ENCODE measurements around the gene MAML3.

MAML3 gene

DNA sequence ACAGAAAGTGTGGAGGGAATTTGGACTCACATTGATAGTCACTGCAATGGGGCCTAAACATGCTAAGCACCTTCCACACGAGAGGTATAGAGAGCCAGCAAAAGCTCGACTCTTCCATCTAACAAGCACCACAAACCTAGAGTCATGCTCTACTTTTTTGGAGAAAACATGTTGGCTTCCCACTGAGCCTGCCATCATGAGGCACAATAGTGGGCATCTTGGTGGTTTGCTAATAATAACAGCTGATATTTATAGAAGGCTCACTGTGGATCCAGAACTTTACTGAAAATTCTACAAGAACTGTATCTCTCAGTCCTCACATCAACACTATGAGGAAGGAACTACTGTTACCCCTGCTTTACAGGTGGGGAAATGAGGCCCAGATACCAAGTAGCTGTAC is 26.6 kb downstream of the MAML3 start:
- no peak for DNase-seq (ENCODE audit: low read depth in 2 of 2, low spot score in 1 of 2)

GRCh38 chr4:140126261-140126660 is 27.7 kb downstream of the MAML3 start:
- DNase-seq (ENCODE audit: low read depth in 2 of 2, low spot score in 1 of 2) = no peak

DNA sequence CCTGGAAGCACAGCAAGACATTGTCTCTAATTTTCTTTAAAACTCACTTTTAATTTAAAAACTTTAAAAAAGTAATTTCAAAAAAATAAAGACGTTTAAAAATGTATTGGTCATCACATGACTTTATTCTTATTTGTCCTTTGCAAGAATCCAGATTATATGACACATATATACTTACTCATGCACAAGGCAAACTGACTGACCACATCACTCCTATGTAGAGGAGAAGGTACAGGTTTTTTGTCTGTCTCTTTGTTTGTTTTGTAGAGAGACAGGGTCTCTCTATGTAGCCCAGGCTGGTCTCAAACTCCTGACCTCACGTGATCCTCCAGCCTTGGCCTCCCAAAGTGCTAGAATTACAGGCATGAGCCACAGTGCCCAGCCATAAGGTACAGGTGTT is 28.6 kb downstream of the MAML3 start:
- DNase-seq (ENCODE audit: low read depth in 2 of 2, low spot score in 1 of 2) = no peak

GRCh38 chr4:140123666-140124377 is 30.2 kb downstream of the MAML3 start:
- DNase-seq (ENCODE audit: low read depth in 2 of 2, low spot score in 1 of 2) = no peak

- DNase-seq (ENCODE audit: low read depth in 2 of 2, low spot score in 1 of 2) = no peak
Measured at GRCh38 chr4:140122891-140123290, 31.1 kb downstream of the MAML3 start.

GRCh38 chr4:140121646-140122045 is 32.3 kb downstream of the MAML3 start:
- no peak for DNase-seq (ENCODE audit: low read depth in 2 of 2, low spot score in 1 of 2)

DNA sequence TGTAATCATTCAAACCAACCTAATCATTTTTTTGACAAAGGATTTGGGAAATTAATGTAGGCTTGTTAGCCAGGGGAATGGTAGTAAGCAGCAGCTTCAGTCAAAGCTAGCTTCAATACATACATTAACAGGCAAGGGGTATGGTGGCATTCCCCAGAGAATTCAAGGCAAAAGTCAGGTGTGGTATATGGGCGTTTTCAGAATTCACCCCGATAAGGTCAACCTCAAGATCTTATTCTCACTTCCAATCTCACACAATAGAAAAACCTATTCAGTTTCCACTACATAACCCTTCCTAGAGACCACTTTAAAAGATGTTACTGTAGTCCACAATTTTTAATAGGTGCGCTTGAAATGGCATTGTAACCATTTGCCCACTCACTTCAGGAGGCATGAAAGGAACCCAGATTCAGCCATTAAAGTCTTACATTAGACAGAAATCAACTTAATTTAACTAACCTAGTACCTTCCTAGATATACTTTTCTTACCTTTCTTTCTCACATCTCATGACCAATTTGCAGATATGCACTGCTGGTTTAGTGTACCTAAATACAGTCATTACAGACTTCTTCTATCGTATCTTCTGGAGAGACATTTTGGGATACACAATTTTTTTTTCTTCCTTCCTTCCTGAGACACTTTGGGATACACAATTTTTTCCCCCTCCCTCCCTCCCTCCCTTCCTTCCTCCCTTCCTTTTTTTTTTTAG is 34.9 kb downstream of the MAML3 start:
- DNase-seq (ENCODE audit: low read depth in 2 of 2, low spot score in 1 of 2) = no peak

GRCh38 chr4:140117947-140118346 is 36.0 kb downstream of the MAML3 start:
- no peak for DNase-seq (ENCODE audit: low read depth in 2 of 2, low spot score in 1 of 2)

DNA sequence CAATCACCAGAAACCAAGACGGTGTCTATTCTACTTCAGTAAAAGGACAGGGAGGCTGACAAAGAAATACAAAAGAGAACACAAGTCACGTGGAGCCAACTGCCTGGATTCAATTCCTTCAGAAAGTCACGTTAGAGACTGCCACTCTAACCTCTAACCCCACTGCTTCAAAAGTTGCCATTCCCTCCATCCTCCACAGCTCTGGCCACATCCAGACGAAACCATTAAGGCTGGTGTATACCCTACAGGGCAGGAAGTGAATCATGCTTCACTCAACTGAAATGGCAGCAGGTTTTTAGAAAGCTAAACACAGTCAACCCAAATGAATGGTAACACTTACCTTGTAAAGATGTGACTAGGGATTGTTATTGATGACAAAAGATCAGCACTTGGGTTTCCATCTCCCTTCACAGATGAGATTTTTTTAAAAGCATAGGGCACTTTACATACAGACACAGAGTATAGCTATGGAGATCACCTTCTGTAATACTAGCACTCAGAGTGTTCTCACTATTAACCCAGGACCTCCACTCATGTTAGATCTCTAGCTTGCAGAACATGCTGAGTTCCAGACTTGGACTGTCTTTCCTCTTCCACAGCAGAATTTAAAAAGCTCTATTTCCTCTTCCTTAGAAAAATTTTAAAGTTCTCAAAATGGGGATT is 37.4 kb downstream of the MAML3 start:
- no peak for DNase-seq (ENCODE audit: low read depth in 2 of 2, low spot score in 1 of 2)

- no peak for DNase-seq (ENCODE audit: low read depth in 2 of 2, low spot score in 1 of 2)
Measured at GRCh38 chr4:140115140-140115539, 38.8 kb downstream of the MAML3 start.

DNA sequence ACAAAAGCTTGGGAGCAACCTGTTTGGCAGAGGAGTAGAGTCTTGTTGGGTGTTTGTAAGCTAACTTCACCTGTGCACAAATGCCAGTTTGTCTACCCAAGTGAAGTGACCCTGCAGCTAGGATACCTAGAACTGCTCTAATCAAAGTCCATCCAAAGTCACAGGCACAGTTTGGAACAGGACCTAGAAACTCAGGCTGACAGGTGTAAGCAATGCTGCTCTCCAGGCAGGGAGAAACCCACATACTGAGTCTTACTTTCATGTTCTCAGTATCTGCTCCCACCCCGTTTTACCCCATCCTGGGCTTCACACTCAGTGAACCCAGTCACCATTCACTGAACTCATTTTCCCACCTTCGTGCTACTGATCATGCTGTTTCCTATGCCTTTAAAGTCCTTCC is 40.3 kb downstream of the MAML3 start:
- no peak for DNase-seq (ENCODE audit: low read depth in 2 of 2, low spot score in 1 of 2)

- DNase-seq (ENCODE audit: low read depth in 2 of 2, low spot score in 1 of 2) = no peak
Measured at GRCh38 chr4:140112576-140112975, 41.4 kb downstream of the MAML3 start.

DNA sequence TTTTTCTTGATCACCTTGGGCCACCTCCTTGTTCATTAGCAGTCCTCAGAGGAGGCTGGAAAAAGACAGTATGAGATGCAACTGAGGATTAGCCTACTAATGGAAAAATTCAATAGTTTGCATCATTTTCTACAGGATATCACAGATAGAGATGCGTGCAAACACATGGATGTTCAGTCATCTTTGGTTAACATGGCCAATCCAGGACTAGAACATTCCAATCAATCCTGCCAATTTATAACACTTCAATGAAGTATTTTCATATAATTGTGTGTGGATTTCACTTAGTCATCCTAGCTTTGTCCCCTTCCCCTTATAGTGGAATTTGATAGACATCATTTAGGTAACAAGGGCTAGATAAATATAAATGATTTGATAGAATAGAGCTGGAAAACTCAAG is 42.7 kb downstream of the MAML3 start:
- DNase-seq (ENCODE audit: low read depth in 2 of 2, low spot score in 1 of 2) = no peak

DNA sequence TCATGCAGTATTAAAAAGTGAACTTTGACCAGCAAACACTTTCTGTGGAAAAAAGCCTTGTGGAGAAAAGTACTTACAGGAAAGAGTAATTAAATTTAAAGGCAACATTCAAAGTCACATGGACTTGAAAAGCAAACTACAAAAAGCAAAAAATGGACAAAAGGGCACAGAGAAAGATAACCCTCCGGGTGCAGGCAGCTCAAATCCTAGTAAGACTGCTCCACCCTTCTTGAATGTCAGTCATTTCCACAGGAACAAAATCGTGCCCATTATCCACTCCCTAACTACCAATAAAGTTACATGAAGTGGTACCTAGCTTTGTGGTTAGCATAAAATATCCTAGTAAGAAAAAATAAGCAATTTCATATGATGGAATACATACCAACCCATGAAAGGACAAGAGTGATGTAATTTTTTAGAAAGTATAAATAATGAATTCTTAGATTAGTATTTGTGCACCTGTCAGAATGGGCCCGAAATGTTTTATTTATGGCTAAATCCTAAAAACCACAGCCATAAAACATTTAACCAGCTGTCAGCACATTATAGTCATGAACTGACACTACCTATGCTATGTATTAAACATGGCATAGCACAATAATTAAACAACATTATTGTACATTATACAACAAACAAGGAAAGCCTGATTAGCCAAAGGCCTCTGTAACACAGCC is 43.3 kb downstream of the MAML3 start:
- no peak for DNase-seq (ENCODE audit: low read depth in 2 of 2, low spot score in 1 of 2)

GRCh38 chr4:140109737-140110136 is 44.2 kb downstream of the MAML3 start:
- no peak for DNase-seq (ENCODE audit: low read depth in 2 of 2, low spot score in 1 of 2)

GRCh38 chr4:140109292-140109691 is 44.7 kb downstream of the MAML3 start:
- DNase-seq (ENCODE audit: low read depth in 2 of 2, low spot score in 1 of 2) = no peak

- DNase-seq (ENCODE audit: low read depth in 2 of 2, low spot score in 1 of 2) = no peak
Measured at GRCh38 chr4:140108713-140109230, 45.2 kb downstream of the MAML3 start.

GRCh38 chr4:140108243-140108642 is 45.7 kb downstream of the MAML3 start:
- no peak for DNase-seq (ENCODE audit: low read depth in 2 of 2, low spot score in 1 of 2)

DNA sequence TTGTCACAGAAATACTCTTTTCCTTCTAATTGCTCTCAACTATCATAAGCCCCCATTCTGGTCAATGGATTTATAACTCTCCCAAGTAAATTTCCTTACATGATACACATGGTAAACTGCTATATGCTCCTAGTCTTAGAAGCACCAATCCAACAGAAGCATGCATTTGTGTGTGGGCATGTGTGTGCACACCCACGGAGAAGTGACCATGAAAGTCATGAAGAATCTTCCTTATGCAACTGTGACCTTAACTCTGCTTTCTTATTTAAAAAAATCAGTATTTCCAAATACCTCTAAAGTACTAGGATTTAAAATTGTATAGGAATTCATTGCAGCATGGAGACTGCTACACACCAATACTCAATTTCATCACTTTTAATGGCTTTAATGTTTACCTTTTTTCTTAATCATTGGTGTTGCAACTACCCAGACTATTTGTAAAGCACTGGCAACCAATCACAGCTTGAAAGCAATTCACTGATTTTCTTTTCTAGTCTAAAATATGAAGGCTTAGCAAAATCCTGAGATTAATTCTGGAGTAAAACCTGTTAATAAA is 47.6 kb downstream of the MAML3 start:
- DNase-seq (ENCODE audit: low read depth in 2 of 2, low spot score in 1 of 2) = no peak

DNA sequence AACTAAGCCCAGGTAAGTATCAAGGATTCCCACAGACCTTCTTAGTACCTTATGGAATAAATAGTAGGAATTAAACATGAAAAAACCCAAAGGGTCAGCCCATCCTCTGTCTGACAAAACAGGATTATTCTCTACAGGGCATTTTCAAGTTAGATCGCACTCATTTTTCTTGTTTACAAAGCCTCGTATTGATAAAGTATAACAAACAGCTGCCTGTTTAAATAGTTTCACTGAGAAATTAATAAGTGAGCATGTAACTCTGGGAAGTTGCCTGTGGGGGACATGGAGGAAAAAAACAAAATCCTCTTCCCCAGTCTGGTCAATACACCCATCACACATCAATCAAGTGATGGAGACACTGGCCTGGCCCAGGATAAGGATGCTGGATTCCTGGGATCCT is 48.5 kb downstream of the MAML3 start:
- no peak for DNase-seq (ENCODE audit: low read depth in 2 of 2, low spot score in 1 of 2)

DNA sequence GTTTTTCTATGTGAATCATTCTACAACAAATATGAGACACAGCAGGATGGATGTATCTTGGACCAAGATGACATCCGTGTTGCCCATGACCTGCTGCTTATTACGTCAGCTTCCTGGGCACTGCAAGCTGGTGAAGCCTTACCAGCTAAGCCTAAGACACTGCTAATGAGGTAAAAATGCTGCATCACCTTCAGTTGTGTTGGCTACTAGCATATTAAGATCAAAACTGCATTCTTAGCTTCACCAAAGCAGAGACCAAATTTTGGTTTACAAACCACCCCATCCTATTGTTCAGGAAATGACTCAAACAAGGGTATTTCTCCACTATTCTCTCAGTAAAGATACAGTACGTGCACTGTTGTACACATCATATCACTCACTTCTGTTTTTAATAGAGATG is 50.3 kb downstream of the MAML3 start:
- DNase-seq (ENCODE audit: low read depth in 2 of 2, low spot score in 1 of 2) = no peak
